Activated T-helper 1 cell treated with Interleukin-2 at 50 U/mL for 16 hours (primary cell): ENCODE data around the gene KCNJ14.
A peak's percentile ranks its signal among the peaks of the same experiment; 100 is the strongest.

ENCODE experiments used
- DNase-seq: peaks from one replicate; pipeline ENCODE4 v3.0.0-alpha.2; 2020; ENCODE audit warnings: low read depth

KCNJ14 gene

DNA sequence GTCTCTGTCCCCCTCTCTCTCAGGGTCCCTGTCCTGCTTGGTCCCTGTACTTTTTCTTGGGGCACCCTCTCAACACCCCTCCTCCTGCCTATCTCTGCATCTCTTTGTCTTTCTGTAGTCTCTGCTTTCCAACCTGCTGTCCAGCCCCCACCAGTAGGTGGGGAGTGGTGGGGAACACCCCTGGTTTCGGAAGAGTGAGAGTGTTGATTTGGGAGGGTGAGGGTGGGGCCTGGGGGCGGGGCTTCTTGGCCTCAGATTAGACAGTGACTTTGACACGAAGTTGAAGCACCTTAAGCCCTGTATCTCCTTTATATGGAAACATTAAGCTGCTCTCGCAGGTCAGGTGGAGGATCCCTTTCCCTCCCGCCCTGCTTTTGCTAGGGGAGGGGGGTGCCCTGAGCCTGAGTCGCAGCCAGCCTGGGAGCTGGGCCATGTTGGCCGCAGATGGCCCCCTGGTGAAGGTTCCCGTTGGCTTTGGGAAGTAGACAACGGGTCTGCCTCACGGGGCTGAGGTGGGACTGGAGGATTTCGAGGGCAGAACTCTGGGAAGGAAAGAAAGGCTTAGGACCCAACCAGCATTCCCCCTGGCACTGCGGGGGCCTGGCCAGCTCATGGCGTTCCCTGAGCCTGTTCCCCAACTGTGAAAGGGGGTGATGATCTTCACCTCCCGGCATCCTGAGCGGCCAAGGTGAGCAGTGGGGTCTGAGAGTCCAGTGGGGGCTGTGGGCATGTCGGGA is at the start of gene KCNJ14:
Gene KCNJ14 (plus strand): TSS at position 404 of the 737 bp plus-strand sequence. CDS start 6,151 bp downstream, outside the sequence.
- DNase-seq = no peak

GRCh38 chr19:48405850-48406249 is 49.5 kb upstream of the KCNJ14 start:
- no peak for DNase-seq

DNA sequence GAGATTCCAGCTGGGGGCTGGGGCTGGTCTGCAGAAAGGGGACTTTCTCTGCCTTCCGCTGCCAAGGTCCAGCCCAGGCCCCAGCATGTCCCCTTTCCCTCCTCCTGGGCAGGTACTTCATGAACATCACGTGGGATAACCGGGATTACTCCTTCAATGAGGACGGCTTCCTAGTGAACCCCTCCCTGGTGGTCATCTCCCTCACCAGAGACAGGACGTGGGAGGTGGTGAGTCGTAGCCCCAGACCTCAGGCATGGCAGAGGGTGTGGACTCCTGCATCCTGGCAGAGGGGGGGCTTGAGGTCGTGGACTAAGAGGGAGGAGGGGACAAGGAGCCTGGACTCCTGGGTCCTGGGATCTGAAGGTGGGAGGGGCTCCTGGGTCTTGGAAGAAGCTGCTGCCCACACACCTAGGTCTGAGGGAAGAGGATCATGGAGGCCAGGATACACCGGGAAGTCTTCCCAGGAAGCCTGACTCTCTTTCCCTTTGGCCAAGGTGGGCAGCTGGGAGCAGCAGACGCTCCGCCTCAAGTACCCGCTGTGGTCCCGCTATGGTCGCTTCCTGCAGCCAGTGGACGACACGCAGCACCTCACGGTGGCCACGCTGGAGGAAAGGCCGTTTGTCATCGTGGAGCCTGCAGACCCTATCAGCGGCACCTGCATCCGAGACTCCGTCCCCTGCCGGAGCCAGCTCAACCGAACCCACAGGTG is 41.3 kb upstream of the KCNJ14 start:
- DNase-seq = no peak

GRCh38 chr19:48415395-48415794 is 40.0 kb upstream of the KCNJ14 start:
- peak; percentile 45 for DNase-seq

DNA sequence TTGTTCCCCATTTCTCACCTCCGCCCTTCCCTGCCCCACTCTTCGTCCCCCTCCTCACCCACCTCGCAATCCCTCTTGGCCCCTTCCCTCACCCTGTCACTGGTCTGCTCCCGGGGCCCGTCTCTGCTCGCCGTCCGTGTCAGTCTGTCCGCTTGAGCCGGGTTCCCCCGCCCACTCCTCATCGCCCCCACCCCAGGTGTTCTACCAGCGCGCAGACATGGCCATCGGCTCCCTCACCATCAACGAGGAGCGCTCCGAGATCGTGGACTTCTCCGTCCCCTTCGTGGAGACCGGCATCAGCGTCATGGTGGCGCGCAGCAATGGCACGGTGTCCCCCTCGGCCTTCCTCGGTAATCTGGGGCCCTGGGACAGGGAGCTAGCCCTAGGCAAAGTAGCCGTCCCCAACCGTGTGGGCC is 39.6 kb upstream of the KCNJ14 start:
- no peak for DNase-seq

DNA sequence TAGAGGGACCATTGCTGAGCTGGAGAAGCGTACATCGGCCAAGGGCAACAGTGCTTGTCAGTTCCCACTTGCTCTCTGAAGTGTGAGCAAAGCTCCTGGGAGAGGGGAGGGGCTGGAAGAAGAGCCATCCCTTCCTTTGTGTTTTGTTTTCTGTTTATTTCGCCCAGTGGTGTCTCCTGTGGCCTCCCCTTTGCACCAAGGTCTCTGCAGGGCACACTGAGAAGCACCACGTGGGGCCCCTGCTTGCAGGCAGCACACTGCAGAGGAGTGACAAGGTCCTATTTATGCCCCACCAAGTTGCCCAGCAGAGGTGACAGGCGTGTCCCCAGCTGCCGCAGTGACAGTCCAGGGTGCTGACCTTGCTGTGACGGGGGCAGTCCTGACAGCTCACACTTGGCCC is 38.0 kb upstream of the KCNJ14 start:
- no peak for DNase-seq

DNA sequence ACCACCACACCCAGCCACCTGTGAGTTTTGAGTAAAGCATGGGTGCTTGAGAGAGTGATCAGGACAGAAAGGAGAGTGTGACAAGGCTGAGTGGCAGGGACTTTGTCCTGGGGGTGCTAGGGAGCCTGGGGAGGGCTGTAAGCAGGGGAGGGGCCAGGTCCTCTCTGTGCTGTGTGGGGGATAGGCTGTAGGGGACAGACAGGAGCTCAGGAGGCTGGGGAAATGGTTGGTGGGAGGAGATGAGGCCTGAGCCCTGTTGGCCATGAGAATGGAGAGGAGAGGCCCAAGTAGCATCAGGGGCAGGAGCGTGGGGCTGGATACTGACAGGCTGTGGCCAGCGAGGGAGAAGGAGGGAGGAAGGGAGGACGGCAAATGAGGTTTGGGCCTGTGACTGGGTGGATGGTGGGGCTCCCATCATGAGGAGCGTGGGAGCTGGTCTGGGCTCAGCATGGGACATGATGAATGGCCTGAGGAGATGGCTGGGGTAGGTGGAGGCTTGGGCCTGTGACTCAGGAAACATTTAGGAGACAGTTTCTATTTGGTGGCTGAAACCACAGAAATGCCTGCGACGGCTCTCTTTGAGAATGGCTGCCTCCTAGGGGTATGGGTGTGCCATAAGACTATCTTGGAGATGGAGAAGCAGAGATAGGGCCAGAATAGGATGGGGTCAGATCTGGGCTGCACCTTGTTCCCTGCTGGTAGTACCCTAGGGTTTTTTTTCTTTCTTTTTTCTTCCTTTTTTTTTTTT is 36.9 kb upstream of the KCNJ14 start:
- DNase-seq = no peak

GRCh38 chr19:48419158-48419920 is 36.0 kb upstream of the KCNJ14 start:
- peak; percentile 52 for DNase-seq

- no peak for DNase-seq
Observed at GRCh38 chr19:48421548-48421947, 33.8 kb upstream of the KCNJ14 start.

GRCh38 chr19:48424694-48425219 is 30.6 kb upstream of the KCNJ14 start:
- no peak for DNase-seq

DNA sequence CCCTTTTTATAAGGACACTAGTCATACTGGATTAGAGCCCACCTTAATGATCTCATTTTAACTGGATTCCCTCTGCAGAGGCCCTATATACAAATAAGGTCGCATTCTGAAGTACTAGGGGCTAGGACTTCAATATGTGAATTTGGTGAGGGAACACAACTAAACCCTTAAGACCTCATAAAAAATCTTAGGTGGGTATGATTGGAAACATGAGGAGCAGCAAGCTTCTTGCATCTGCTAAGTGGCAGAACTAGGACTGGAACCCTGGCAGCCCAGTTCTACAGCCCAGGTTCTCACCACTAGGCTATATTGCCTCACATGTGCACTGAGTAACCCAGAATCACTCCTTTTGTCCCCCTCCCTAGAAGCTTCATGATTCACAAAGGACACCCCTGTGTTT is 26.7 kb upstream of the KCNJ14 start:
- DNase-seq = no peak

- DNase-seq = no peak
Observed at GRCh38 chr19:48433337-48433736, 22.0 kb upstream of the KCNJ14 start.

DNA sequence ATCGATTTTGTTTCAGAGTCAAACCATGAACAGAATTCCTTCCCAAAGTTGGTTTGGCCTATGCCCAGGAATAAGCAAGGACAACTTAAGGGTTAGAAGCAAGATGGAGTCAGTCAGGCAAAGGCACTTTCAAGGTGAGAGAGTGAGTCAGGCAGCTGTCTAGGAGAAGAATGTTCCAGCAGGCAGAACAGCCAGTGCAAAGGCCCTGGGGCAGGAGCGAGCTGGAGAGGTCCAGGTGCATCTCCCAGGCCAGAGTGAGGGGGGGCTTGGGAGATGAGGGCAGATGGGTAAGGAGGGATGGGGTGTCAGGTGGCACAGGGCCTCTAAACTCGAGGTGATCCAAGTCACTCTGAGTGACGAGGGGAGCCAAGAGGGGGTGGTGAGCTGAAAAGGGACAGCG is 18.8 kb upstream of the KCNJ14 start:
- DNase-seq = no peak

GRCh38 chr19:48441360-48442050 is 13.9 kb upstream of the KCNJ14 start:
- DNase-seq = no peak

- no peak for DNase-seq
Observed at GRCh38 chr19:48442116-48443035, 13.0 kb upstream of the KCNJ14 start.

DNA sequence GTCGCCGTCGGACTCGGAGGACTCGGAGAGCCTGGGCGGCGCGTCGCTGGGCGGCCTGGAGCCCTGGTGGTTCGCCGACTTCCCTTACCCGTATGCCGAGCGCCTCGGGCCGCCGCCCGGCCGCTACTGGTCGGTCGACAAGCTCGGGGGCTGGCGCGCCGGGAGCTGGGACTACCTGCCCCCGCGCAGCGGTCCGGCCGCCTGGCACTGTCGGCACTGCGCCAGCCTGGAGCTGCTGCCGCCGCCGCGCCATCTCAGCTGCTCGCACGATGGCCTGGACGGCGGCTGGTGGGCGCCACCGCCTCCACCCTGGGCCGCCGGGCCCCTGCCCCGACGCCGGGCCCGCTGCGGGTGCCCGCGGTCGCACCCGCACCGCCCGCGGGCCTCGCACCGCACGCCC is 12.1 kb upstream of the KCNJ14 start:
- DNase-seq = no peak

DNA sequence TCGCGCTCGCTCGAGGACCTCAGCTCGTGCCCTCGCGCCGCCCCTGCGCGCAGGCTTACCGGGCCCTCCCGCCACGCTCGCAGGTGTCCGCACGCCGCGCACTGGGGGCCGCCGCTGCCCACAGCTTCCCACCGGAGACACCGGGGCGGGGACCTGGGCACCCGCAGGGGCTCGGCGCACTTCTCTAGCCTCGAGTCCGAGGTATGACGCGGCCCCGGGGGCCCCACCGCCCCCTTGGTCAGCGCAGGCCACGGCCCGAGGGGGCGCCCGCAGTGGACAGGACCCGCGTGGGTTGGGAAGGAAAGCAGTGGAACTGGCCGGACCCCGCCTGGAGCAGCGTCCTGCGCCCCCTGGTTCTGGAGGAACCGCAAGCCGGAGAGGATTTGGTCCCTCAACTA is 11.6 kb upstream of the KCNJ14 start:
- no peak for DNase-seq

GRCh38 chr19:48444129-48444935 is 11.0 kb upstream of the KCNJ14 start:
- no peak for DNase-seq

- no peak for DNase-seq
Observed at GRCh38 chr19:48444936-48445200, 10.5 kb upstream of the KCNJ14 start.

DNA sequence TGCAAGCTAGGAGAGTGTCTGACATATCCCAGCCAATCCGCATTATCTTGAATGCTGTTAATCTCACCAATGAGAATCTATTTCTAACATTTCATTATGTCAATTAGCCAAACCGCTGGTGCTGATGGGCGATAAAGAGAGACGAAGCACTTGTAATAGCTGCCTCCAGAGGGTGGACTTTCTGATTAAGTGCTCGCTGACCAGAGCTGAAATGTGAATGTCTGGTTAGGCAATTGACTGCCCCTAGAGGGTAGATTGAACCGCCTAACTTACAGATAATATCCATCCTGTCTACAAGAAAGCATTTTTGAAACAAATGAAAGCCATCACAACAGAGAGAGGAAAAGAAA is 10.1 kb upstream of the KCNJ14 start:
- no peak for DNase-seq
